GM23338 (cell line): ENCODE results near the gene TSPAN4. TPM values are rescaled to one million over a fixed set of nuclear protein-coding genes. Genes with fewer than 3 reads are reported as not detected.

Source experiments
- ATAC-seq: fragments of 200-7000 bp; cut with Tn5 transposase; 3 replicates; pipeline ENCODE4 v1.9.1; 2020
- DNase-seq: peaks from one replicate; pipeline ENCODE4 v3.0.0-alpha.2; 2015; ENCODE audit warnings: low spot score
- H2AFZ ChIP-seq: fragments of 200-600 bp; sonication (generic); 2 replicates; pipeline ENCODE4 v1.8.0; 2016; ENCODE audit warnings: antibody characterized with exemption, mild to moderate bottlenecking, moderate library complexity
- H3F3A ChIP-seq: fragments of 200-600 bp; sonication (generic); replicated peaks from 2 replicates; pipeline ENCODE4 v1.8.0; 2017; ENCODE audit warnings: antibody characterized with exemption, mixed run types, low read depth
- H3K27ac ChIP-seq: fragments of 200-600 bp; sonication (generic); 2 replicates; pipeline ENCODE4 v1.6.1; 2016; ENCODE audit warnings: low read depth
- H3K27me3 ChIP-seq: fragments of 200-600 bp; sonication (generic); 2 replicates; pipeline ENCODE4 v1.8.0; 2016; ENCODE audit warnings: mild to moderate bottlenecking, mixed run types, moderate library complexity; ENCODE audit not compliant: insufficient read depth
- H3K36me3 ChIP-seq: fragments of 200-600 bp; sonication (generic); 2 replicates; pipeline ENCODE4 v1.8.0; 2016; ENCODE audit warnings: mild to moderate bottlenecking; ENCODE audit not compliant: insufficient read depth
- H3K4me1 ChIP-seq: fragments of 200-600 bp; sonication (generic); 2 replicates; pipeline ENCODE4 v1.8.0; 2016; ENCODE audit warnings: mild to moderate bottlenecking, moderate library complexity; ENCODE audit not compliant: insufficient read depth
- H3K4me2 ChIP-seq: fragments of 200-600 bp; sonication (generic); 2 replicates; pipeline ENCODE4 v1.7.1; 2017; ENCODE audit warnings: mixed run types
- H3K4me3 ChIP-seq: fragments of 200-600 bp; sonication (generic); 2 replicates; pipeline ENCODE4 v1.6.1; 2016; ENCODE audit warnings: mixed run types
- H3K79me2 ChIP-seq: fragments of 200-600 bp; sonication (generic); replicated peaks from 2 replicates; pipeline ENCODE4 v1.8.0; 2017; ENCODE audit warnings: mild to moderate bottlenecking; ENCODE audit not compliant: insufficient read depth
- H3K9me2 ChIP-seq: fragments of 200-600 bp; sonication (generic); 2 replicates; pipeline ENCODE4 v1.8.0; 2017; ENCODE audit not compliant: insufficient read depth
- H4K20me1 ChIP-seq: fragments of 200-600 bp; sonication (generic); replicated peaks from 2 replicates; pipeline ENCODE4 v1.8.0; 2017; ENCODE audit warnings: mild to moderate bottlenecking; ENCODE audit not compliant: insufficient read depth
- H3K27ac Mint-ChIP-seq: 2 replicates; pipeline ENCODE4 v1.8.0; 2020; ENCODE audit warnings: inconsistent platforms, mild to moderate bottlenecking, moderate library complexity, mixed read lengths
- H3K27me3 Mint-ChIP-seq: 3 replicates; pipeline ENCODE4 v1.8.0; 2022; ENCODE audit warnings: low read depth, mild to moderate bottlenecking, moderate library complexity, mixed read lengths, inconsistent platforms; ENCODE audit not compliant: insufficient read depth, poor library complexity
- H3K36me3 Mint-ChIP-seq: 3 replicates; pipeline ENCODE4 v1.8.0; 2021; ENCODE audit warnings: low read depth, mild to moderate bottlenecking, inconsistent platforms, moderate library complexity, mixed read lengths
- H3K4me1 Mint-ChIP-seq: 3 replicates; pipeline ENCODE4 v1.8.0; 2020; ENCODE audit warnings: mild to moderate bottlenecking, inconsistent platforms, mixed read lengths
- H3K4me3 Mint-ChIP-seq: 3 replicates; pipeline ENCODE4 v1.8.0; 2021; ENCODE audit warnings: moderate library complexity, mild to moderate bottlenecking, inconsistent platforms, mixed read lengths
- H3K9me3 Mint-ChIP-seq: 3 replicates; pipeline ENCODE4 v1.8.0; 2020; ENCODE audit warnings: moderate library complexity, mild to moderate bottlenecking, inconsistent platforms, mixed read lengths
- CREB1 ChIP-seq: fragments of 250-450 bp; sonication (Bioruptor Pico); IDR thresholded peaks from 2 replicates; pipeline ENCODE4 v1.5.0; 2020; ENCODE audit warnings: low read depth, mild to moderate bottlenecking, moderate library complexity
- EZH2 ChIP-seq: fragments of 200-600 bp; sonication (generic); IDR thresholded peaks from one replicate; pipeline ENCODE4 v1.8.0; 2017; ENCODE audit warnings: antibody characterized with exemption, mild to moderate bottlenecking, low read depth; ENCODE audit not compliant: unreplicated experiment
- EZH2phosphoT487 ChIP-seq: fragments of 200-600 bp; sonication (generic); IDR thresholded peaks from one replicate; pipeline ENCODE4 v1.8.1; 2018; ENCODE audit warnings: antibody characterized with exemption; ENCODE audit not compliant: unreplicated experiment
- JUNB ChIP-seq: IDR thresholded peaks from one replicate; pipeline ENCODE4 v1.6.1; 2016; ENCODE audit warnings: antibody characterized with exemption; ENCODE audit not compliant: unreplicated experiment
- NANOG ChIP-seq: IDR thresholded peaks from 2 replicates; pipeline ENCODE4 v1.6.1; 2016; ENCODE audit warnings: antibody characterized with exemption, borderline replicate concordance
- POLR2AphosphoS5 ChIP-seq: IDR thresholded peaks from 2 replicates; pipeline ENCODE4 v1.6.1; 2016; ENCODE audit warnings: antibody characterized with exemption, low read depth
- STAT1 ChIP-seq: IDR thresholded peaks from one replicate; pipeline ENCODE4 v1.6.1; 2016; ENCODE audit warnings: antibody characterized with exemption; ENCODE audit not compliant: unreplicated experiment
- ZNF114 ChIP-seq: fragments of 250-450 bp; sonication (Bioruptor Pico); IDR thresholded peaks from 2 replicates; pipeline ENCODE4 v1.5.0; 2020; ENCODE audit warnings: mild to moderate bottlenecking, moderate library complexity
- ZNF331 ChIP-seq: fragments of 250-450 bp; sonication (Bioruptor Pico); IDR thresholded peaks from 2 replicates; pipeline ENCODE4 v1.5.0; 2020; ENCODE audit warnings: low read depth, mild to moderate bottlenecking, moderate library complexity
- polyA plus RNA-seq: library from polyadenylated mRNA; unstranded; fragments of >200 nt; fragmentation: Nextera tagmentation; extraction: Ambion mirVana; gene quantifications from 2 replicates; pipeline ENCODE4 v1.2.1, GENCODE V29; 2016
- total RNA-seq: library from RNA; depleted of rRNA; stranded (reverse); fragments of >200 nt; shearing (Covaris generic); gene quantifications from 2 replicates; pipeline ENCODE4 v1.2.3, GENCODE V29; 2014
- TF ChIP-seq, protein P1 (sequence below): IDR thresholded peaks from 2 replicates; pipeline ENCODE4 v1.6.1; 2016; ENCODE audit warnings: antibody characterized with exemption
- TF ChIP-seq, protein P2 (sequence below), 2 experiments: fragments of 200-600 bp in 1 of 2; sonication (generic) in 1 of 2; conservative IDR thresholded peaks; 2 replicates each; pipeline versions ENCODE4 v1.5.1 to v1.6.1; 2016 to 2017; ENCODE audit warnings: antibody characterized with exemption in 2 of 2, low read depth in 2 of 2, mild to moderate bottlenecking in 2 of 2, moderate library complexity in 1 of 2
- TF ChIP-seq, protein P3 (sequence below): fragments of 250-450 bp; sonication (Bioruptor Pico); IDR thresholded peaks from 2 replicates; pipeline ENCODE4 v1.5.0; 2020; ENCODE audit warnings: mild to moderate bottlenecking, moderate library complexity
- TF ChIP-seq, protein P4 (sequence below): IDR thresholded peaks from one replicate; pipeline ENCODE4 v1.6.1; 2018; ENCODE audit warnings: antibody characterized with exemption; ENCODE audit not compliant: unreplicated experiment

The TSPAN4 gene
- total and polyA plus RNA-seq, 2 experiments from 2014 or later = 76.8 to 150 TPM

DNA sequence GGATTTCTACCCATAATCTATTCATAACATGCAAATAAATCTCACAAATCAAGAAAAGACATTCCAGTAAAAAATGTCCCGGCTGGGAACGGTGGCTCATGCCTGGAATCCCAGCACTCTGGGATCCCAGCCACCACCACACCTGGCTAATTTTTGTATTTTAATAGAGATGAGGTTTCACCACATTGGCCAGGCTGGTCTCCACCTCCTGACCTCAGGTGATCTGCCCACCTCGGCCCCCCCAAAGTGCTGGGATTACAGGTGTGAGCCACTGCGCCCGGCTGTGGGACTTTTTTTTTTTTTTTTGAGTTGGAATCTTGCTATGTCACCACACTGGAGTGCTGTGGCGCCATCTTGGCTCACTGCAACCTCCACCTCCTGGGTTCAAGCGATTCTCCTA lies 63.3 kb downstream of the TSPAN4 start:
- Histone ChIP-seq H3K36me3 (peaks cover 6% of the 10 kb centered on the region), H3K4me1 (peaks cover 7% of the 10 kb centered on the region; the same call in 1 of the 2 replicates), H3K4me3 (no peak overlapping the region), H3K4me2 (no peak overlapping the region), H4K20me1 (peaks cover 9% of the 10 kb centered on the region), H2AFZ (no peak overlapping the region), H3K27ac (no peak overlapping the region), H3F3A (0 out of 2 replicates have a peak, but pooled peaks cover 4% of the 10 kb centered on the region), H3K9me2 (no peaks in the 10 kb centered on the region), H3K79me2 (peaks cover 47% of the 10 kb centered on the region), H3K27me3 (no peaks in the 10 kb centered on the region)
- H3K27me3 Mint-ChIP-seq = peaks cover 8% of the 10 kb centered on the region
- ATAC-seq = no peak
- H3K9me3 Mint-ChIP-seq = no peaks in the 10 kb centered on the region
- peaks cover 8% of the 10 kb centered on the region for H3K4me1 Mint-ChIP-seq
- peaks cover 56% of the 10 kb centered on the region for H3K36me3 Mint-ChIP-seq
- H3K4me3 Mint-ChIP-seq = no peak overlapping the region
- TF ChIP-seq, protein P1, sequence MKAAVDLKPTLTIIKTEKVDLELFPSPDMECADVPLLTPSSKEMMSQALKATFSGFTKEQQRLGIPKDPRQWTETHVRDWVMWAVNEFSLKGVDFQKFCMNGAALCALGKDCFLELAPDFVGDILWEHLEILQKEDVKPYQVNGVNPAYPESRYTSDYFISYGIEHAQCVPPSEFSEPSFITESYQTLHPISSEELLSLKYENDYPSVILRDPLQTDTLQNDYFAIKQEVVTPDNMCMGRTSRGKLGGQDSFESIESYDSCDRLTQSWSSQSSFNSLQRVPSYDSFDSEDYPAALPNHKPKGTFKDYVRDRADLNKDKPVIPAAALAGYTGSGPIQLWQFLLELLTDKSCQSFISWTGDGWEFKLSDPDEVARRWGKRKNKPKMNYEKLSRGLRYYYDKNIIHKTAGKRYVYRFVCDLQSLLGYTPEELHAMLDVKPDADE = no peak
- TF ChIP-seq, protein P2, sequence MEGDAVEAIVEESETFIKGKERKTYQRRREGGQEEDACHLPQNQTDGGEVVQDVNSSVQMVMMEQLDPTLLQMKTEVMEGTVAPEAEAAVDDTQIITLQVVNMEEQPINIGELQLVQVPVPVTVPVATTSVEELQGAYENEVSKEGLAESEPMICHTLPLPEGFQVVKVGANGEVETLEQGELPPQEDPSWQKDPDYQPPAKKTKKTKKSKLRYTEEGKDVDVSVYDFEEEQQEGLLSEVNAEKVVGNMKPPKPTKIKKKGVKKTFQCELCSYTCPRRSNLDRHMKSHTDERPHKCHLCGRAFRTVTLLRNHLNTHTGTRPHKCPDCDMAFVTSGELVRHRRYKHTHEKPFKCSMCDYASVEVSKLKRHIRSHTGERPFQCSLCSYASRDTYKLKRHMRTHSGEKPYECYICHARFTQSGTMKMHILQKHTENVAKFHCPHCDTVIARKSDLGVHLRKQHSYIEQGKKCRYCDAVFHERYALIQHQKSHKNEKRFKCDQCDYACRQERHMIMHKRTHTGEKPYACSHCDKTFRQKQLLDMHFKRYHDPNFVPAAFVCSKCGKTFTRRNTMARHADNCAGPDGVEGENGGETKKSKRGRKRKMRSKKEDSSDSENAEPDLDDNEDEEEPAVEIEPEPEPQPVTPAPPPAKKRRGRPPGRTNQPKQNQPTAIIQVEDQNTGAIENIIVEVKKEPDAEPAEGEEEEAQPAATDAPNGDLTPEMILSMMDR (conservative IDR thresholded peaks at IDR 0.05; ENCODE audit: low read depth in 2 of 2) = no peak
- TF ChIP-seq, protein P3, sequence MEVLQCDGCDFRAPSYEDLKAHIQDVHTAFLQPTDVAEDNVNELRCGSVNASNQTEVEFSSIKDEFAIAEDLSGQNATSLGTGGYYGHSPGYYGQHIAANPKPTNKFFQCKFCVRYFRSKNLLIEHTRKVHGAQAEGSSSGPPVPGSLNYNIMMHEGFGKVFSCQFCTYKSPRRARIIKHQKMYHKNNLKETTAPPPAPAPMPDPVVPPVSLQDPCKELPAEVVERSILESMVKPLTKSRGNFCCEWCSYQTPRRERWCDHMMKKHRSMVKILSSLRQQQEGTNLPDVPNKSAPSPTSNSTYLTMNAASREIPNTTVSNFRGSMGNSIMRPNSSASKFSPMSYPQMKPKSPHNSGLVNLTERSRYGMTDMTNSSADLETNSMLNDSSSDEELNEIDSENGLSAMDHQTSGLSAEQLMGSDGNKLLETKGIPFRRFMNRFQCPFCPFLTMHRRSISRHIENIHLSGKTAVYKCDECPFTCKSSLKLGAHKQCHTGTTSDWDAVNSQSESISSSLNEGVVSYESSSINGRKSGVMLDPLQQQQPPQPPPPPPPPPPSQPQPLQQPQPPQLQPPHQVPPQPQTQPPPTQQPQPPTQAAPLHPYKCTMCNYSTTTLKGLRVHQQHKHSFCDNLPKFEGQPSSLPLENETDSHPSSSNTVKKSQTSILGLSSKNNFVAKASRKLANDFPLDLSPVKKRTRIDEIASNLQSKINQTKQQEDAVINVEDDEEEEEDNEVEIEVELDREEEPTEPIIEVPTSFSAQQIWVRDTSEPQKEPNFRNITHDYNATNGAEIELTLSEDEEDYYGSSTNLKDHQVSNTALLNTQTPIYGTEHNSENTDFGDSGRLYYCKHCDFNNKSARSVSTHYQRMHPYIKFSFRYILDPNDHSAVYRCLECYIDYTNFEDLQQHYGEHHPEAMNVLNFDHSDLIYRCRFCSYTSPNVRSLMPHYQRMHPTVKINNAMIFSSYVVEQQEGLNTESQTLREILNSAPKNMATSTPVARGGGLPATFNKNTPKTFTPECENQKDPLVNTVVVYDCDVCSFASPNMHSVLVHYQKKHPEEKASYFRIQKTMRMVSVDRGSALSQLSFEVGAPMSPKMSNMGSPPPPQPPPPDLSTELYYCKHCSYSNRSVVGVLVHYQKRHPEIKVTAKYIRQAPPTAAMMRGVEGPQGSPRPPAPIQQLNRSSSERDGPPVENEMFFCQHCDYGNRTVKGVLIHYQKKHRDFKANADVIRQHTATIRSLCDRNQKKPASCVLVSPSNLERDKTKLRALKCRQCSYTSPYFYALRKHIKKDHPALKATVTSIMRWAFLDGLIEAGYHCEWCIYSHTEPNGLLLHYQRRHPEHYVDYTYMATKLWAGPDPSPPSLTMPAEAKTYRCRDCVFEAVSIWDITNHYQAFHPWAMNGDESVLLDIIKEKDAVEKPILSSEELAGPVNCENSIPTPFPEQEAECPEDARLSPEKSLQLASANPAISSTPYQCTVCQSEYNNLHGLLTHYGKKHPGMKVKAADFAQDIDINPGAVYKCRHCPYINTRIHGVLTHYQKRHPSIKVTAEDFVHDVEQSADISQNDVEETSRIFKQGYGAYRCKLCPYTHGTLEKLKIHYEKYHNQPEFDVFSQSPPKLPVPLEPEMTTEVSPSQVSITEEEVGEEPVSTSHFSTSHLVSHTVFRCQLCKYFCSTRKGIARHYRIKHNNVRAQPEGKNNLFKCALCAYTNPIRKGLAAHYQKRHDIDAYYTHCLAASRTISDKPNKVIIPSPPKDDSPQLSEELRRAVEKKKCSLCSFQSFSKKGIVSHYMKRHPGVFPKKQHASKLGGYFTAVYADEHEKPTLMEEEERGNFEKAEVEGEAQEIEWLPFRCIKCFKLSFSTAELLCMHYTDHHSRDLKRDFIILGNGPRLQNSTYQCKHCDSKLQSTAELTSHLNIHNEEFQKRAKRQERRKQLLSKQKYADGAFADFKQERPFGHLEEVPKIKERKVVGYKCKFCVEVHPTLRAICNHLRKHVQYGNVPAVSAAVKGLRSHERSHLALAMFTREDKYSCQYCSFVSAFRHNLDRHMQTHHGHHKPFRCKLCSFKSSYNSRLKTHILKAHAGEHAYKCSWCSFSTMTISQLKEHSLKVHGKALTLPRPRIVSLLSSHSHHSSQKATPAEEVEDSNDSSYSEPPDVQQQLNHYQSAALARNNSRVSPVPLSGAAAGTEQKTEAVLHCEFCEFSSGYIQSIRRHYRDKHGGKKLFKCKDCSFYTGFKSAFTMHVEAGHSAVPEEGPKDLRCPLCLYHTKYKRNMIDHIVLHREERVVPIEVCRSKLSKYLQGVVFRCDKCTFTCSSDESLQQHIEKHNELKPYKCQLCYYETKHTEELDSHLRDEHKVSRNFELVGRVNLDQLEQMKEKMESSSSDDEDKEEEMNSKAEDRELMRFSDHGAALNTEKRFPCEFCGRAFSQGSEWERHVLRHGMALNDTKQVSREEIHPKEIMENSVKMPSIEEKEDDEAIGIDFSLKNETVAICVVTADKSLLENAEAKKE (CRISPR knock-in tag) = no peak
- no peak for TF ChIP-seq NANOG
- no peak for TF ChIP-seq POLR2AphosphoS5
- no peak for TF ChIP-seq JUNB
- TF ChIP-seq ZNF331 (CRISPR knock-in tag) = no peak
- TF ChIP-seq CREB1 (CRISPR knock-in tag) = no peak
- no peak for TF ChIP-seq EZH2phosphoT487
- TF ChIP-seq, protein P4, sequence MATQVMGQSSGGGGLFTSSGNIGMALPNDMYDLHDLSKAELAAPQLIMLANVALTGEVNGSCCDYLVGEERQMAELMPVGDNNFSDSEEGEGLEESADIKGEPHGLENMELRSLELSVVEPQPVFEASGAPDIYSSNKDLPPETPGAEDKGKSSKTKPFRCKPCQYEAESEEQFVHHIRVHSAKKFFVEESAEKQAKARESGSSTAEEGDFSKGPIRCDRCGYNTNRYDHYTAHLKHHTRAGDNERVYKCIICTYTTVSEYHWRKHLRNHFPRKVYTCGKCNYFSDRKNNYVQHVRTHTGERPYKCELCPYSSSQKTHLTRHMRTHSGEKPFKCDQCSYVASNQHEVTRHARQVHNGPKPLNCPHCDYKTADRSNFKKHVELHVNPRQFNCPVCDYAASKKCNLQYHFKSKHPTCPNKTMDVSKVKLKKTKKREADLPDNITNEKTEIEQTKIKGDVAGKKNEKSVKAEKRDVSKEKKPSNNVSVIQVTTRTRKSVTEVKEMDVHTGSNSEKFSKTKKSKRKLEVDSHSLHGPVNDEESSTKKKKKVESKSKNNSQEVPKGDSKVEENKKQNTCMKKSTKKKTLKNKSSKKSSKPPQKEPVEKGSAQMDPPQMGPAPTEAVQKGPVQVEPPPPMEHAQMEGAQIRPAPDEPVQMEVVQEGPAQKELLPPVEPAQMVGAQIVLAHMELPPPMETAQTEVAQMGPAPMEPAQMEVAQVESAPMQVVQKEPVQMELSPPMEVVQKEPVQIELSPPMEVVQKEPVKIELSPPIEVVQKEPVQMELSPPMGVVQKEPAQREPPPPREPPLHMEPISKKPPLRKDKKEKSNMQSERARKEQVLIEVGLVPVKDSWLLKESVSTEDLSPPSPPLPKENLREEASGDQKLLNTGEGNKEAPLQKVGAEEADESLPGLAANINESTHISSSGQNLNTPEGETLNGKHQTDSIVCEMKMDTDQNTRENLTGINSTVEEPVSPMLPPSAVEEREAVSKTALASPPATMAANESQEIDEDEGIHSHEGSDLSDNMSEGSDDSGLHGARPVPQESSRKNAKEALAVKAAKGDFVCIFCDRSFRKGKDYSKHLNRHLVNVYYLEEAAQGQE = no peak
- no peak for TF ChIP-seq STAT1
- TF ChIP-seq ZNF114 = no peak
- no peak for TF ChIP-seq EZH2
- no peak for DNase-seq
- peak overlapping the region; percentile 47; the same call in 1 of the 2 replicates for H3K27ac Mint-ChIP-seq
